Activated T-helper 1 cell treated with anti-CD3 and anti-CD28 coated beads, Interleukin-2, amount 50 U/mL, for 16 hours (primary cell): ENCODE results near the gene ADAM15.

Experiments
- DNase-seq, 2 donors: peaks; one replicate each; pipeline ENCODE4 v3.0.0-alpha.2; 2020; ENCODE audit warnings: low read depth in 1 of 2, low spot score in 1 of 2

ADAM15 gene

DNA sequence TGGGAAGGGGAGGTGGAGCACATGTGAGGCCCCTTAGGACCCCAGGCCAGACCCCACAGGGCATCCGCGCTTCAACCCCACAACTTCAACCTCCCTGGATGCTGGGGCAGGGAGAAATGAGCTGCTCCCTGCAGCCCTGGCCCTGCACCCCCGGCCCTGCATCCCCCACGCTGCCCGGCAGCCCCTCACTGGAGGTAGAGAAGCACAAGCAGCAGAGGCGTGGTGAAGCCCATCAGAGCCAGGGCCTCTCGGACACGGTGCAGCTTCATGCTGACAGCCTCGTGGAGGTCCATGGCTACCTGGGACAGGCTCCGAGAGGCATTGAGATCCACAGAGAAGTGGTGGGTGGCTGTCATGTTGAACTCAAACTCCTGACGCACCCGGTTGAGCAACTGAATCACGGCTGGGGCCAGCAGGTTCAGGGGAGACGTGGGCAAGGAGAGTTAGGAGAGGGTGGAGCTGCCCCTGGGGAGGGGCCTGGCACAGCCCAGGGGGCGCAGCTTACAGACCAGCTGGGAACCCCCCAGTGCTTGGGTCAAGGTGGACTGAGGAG is 20.8 kb upstream of the ADAM15 start:
- DNase-seq, result no peak

DNA sequence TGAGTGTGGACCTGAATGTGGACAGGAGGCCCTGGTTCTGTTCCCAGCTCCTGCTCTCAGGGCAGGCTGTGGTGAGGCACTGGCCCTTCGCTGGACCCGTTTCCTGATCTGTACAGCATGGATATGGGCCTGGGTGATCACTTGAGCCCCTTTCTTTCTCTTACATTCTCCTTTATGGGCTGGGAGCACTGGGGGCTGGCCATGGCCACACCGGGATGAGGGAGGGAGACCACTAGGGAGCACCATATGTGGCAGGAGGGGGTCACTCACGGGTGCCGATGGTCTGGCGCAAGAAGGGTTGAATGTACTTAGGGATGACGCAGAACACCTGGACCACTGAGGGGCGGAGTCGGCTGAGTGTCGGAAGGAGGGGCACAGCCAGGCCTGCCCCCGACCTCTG is 20.2 kb upstream of the ADAM15 start:
- no peak for DNase-seq

DNA sequence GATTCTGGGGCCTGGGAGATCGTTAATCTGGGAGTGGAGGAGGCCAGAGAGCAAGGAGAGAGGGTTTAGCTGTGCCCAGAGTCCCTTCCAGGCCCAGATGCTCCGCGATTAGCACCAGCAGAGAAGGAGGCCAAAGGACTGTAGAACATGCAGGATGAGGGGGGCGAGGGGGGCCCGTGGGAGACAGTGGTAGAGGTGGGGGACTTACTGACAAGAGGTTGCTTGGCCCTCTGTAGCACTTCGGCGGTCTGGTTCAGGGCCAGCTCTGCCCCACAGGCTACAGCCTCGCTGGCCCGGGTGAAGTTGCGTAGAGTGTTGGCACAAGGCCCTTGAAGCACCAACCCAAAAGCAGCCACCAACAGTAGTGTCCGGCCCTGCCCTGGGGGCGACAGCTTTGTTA is 18.2 kb upstream of the ADAM15 start:
- DNase-seq, result no peak

DNA sequence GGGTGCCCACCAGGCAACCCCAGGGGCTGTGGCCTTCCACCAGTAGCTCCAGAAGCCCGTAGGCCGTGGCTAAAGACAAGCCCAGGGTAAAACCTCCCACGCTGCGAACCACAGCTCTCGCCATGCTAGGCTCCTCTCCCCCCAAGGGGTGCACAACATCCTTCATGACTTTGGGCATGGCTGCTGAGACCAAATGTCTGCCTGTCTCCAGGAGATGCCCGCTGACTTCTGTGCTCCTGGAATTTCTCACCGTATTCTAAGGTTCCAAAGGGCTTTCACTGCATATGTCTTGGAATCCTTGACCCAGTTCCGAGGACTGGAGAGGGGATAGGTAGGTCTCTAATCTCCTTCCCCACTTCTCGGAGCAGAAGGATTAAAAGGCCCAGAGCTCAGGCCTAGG is 17.6 kb upstream of the ADAM15 start, which contains the start of the genes DCST1 and DCST2:
Gene DCST1 (plus strand): TSS at position 301 of the 400 bp plus-strand sequence. CDS start 213 bp downstream, outside the sequence.
Gene DCST2 (minus strand): TSS at position 258 of the 400 bp plus-strand sequence. CDS start 80 bp downstream, at position 178.
- DNase-seq, result no peak

DNA sequence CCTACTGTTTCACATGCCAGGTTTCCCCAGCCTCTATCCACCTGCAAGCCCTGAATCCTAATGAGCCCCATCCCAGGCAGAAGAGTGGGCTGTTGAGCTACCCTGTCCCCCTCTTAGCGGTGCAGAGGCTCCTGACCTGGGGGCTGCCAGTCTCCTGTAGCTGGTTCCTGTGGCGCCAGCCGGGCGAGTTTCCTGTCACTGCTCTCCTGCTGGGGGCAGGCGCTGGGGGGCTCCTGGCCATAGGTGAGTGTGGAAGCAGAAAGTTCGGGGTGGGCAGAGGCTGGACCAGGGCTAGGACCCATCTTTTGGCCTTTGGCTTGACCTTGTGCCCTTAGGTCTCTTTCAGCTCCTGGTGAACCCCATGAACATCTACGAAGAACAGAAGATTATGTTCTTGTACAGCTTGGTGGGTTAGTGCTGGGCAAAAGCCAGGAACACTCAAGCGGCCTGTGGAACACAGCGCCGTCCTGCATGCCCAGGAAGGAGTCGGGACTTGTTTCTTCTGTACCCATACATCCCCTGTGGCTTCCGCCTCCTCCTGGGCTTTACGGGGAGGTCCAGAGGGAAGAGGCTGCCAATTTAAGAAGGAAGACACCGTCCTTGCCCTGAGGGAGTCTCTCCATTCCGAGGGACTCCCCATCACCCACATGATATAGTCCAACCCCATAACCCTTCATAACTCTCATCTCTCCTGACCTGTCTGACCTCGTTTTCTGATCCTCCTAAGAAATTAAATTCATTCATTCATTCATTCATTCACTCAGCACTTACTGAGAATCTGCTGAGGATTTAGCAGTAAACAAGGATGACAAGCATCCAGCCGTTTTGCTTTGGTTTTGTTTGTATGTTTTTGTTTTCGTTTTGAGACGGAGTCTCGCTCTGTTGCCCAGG is 16.6 kb upstream of the ADAM15 start:
- DNase-seq, result no peak

DNA sequence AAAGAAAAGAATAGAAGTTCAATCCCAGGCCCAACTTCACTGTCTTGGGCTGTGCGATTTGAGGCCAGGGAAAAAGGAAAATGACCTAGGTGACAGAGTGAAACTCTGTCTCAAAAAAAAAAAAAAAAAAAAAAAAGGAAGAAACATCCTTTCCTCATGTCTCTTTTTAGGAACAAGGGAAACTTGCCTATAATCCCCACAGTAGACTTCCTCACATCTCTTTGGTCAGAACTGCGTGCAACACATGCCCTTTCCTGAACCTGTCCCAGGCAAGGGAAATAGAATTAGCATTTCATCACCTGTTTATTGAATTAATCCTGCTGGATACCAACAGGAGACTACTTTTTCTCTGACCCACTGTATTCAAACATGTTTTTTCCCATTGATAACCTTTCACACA is 15.2 kb upstream of the ADAM15 start:
- DNase-seq, result no peak

DNA sequence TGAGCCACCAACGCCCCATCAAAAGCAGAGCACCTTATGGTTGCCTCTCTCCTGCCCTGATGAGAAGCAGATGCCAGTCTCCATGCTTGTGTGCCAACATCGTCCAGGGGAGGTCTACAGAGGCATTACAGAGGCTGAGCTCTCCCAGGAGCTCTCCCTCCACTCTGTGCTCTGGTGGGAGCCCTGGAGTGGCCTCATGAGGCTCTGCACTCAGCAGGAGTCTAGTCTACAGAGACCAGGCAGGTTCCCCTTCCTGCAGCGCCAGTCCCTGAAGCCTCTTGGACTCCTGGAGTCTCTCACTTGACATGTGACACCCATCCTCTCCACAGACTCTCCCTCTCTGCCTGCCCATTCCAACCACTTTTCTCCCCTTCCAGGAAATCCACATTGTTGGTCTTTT is 14.1 kb upstream of the ADAM15 start:
- DNase-seq, result no peak

DNA sequence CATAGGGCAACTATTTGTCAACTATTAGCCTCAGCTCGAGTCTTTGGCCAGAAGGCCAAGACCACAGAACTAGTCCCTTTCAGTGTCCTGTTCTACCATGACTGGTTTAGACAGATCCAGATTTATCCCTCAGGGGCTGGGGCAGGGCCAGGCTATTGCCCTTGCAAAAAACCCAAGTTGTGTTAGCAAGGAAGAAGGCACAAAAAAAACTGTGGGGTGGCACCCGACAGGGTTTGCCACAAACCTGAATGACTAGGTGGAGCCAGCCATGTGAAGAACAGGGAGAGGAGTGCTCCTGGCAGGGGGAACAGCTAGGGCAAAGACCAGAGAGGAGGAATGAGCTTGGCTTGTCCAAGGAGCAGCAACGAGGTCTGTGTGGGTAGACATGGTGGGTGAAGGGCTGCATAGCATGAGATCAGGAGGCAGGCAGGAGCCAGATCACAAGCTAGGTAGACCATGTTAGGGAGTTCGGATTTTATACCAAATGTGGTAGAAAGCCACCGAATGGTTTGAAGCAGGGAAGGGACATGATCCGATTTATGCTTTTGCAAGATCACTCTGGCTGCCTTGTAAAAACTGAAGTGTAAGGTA is 13.2 kb upstream of the ADAM15 start:
- no peak for DNase-seq

DNA sequence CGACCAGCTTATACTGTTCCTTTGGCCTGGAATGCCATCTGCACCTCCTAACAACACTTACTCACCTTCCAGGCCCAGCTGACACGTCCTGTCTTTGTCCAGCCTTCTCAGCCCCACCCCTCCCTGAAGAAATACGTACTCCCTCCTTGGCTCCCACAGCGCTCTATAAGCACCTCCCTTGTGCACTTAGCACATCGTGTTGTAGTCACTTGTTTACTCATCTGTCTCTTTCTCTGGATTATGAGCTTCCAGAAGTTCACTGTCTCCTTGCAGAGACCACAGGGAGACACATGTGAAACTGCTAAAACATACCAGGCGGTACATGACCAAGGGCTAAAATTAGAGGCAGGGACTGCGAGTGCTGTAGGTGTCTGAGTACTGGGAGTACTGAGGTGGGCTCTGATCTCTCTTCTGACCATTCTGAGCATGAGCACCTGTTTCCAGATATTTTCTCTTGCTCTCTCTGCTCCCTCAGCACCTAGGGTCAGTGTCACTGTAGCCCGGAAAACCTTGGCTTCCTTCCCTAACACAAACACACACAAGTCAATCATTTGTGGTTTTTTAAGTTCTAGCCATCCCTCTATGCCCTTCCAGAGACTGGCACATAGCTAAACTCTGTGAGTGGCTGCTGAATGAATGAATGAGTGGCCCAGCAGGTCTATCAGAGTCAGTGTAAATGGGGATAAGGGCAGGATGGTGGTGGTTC is 12.4 kb upstream of the ADAM15 start:
- no peak for DNase-seq

DNA sequence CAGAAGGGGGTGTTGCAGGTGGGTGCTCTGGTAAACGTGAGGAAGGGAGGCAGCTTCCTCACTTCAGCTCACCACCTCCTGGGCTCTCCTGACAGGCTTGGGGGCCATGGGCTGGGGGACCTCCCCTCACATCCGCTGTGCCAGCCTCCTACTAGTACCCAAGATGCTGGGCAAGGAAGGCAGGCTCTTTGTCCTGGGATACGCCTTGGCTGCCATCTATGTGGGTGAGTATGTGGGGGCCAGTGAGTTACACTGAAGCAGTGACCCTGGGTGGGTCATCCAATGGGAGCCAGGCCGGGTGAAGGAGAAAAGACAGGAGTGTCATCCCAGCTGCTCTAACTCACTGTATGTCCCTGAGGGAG is 11.8 kb upstream of the ADAM15 start:
- DNase-seq, result no peak

DNA sequence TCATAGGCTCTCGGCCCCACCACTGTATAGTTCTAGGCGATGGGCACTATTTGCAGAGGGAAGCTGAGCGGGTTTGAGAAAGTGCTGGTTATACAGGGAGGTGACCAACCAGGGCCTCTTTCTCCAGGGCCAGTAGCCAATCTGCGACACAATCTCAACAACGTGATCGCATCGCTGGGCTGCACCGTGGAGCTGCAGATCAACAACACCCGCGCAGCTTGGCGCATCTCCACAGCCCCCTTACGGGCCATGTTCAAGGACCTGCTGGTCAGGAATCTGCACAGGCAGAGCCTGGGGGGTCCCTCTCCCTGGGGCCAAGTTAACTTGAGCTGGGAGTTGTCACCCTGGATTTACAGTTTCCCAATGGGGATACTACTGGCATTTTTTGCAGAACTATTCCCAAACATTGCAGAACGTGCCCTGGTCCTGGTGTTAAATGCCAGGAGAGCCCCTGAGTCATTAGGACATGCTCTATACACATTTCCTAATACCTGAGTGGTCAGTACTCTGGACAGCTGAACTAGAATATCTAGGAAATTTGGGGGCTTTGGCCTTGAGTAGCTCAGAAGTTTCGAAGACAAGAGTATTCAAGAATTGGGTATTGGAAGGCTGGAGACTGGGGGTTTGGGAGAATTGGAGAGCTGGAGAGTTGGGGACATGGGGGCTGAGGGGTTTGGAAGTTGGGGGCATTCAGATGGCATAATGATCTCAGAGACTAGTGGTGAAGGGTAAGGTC is 10.6 kb upstream of the ADAM15 start:
- DNase-seq, result no peak

DNA sequence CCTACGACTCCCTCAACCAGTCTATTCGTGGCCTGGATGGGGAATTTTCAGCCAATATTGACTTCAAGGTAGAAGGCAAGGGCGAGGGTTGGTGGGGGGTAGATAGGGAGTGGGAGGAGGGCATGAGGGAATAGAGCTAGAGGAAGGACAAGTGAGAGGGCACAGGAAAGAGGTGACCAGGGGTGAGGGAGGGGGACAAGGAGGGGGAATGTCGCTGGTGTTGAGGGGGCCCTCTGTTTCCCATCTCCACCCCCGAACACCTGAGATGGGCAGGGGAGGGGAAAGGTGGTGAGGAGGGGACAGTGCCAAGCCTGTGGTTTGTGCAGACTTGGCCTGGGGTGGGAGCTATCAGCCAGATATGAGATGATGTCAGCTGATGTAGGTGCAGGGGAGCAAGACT is 8.3 kb upstream of the ADAM15 start:
- no peak for DNase-seq

DNA sequence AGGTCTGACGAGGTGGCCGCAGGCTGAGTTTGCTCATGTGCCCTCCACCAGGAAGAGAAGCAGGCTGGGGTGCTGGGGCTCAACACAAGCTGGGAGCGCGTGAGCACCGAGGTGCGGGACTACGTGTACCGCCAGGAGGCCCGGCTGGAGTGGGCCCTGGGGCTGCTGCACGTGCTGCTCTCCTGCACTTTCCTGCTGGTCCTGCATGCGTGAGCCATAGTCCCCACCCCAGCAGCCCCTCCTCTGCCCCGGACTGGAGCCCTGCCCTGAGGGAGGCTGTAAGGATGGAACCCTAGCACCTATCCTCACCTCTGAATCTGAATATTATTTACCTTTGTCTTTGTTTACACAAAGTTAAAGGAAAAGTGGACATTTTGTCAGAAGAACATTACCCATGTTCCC is 7.8 kb upstream of the ADAM15 start:
- DNase-seq, result no peak

DNA sequence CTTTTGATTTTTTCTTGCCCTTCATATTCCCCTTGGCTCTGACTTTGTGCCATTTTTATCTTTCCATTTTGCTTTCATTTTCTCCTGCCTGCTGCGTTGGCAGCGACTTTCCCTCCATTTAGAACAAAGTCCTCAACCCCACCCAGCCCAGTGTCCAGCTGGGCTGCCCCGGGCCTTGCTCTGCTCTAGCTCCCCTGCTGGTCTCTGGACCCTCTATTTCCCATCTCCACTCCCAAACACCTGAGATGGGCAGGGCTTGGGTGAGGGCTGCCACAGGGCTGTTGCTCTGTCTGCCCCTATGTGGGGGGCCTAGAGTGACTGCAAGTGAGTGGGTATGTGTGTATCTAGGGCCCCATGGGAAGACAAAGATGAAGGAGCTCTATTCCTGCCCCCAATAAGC is 7.3 kb upstream of the ADAM15 start:
- DNase-seq, result no peak

DNA sequence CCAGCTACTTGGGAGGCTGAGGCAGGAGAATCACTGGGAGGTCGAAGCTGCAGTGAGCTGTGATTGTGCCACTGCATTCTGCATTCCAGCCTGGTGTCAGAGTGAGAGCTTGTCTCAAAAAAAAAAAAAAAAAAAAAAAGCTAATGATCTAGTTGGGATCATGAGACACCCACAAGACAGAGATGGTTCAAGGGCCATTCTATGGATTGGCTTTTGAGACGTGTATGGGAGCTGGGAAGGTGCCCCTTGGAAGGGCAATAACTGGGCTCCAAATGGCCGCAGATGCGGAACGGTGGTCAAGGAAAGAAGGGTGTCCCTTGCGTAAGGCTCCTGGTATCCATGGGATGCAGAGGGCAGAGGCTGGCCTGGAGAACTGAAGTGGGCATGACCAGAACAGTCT is 6.8 kb upstream of the ADAM15 start:
- no peak for DNase-seq

DNA sequence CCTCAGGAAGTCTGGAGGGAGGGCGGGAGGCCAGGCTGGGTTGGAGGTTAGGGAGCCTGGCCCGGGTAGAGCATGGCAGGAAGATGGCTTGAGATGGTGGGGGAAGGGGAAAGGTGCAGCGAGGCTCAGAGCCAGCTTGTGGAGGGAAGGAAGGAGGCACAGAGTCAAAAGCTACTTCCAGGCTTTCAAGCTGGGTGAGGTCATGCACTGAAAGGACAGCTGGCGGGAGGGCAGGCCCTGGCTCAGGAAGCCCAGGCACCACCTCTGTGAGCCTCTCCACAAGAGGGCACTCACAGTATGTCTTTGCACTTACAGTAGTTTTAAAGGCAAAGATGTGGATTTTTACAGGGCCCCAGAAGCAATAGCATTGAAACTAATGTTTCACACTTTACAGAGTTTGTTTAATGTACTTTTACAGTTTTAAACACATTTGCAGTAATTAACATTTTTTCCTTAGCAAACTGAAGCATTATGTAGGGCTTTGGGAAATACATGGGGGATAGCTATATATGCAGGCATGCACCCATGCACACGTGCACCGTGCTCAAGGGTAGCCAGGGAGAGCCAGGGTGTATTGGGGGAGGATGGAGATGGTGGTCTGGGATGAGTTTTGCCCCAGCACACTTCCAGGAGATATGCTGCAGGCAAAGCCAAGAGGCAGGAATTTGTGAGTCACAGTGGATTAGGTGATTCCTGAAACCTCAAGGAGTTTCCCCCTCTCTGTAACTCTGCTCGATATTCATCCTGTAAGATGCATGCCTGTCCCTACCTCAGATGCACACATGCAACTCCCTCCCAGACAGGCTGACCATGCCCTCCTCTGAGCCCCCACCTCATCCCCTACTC is 6.1 kb upstream of the ADAM15 start:
- peak in 1 of 2 donors; percentile 20 for DNase-seq

DNA sequence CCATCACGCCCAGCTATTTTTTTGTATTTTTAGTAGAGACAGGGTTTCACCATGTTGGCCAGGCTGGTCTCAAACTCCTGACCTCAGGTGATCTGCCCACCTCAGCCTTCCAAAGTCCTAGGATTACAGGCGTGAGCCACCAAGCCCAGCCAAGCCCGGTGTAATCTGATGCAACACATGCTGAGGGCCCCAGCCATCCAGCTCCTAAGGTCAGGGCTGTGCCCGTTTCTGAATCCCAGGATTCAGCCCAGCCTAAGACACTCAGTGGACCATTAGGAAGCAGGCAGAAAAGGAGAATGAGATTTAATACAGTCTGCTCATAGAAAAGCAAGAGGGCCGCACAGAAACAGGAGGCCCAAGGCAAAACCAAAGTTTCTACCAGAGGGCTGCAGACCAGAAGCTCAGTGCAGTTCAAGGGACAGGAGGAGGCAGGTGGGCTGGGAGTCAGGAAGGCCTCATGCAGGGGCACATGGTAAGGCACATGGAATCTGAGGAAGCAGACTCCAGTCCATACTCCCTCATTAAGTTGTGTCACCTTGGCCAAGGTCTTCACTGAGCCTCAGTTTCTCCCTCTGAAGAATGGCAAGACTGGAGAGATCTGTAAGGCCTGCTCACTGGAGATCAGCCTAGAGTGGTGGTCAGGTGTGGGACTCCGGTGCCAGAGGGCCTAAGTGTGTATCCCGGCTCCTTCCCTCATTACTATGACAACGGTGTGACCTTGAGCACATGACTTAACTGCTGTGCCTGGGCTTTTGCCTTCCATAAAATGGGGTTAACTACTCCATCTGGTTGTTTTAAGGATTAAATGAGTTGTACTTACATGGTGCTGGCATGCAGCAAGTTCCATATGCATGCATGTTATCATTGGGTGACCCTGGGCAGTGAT is 2.4 kb upstream of the ADAM15 start:
- no peak for DNase-seq

DNA sequence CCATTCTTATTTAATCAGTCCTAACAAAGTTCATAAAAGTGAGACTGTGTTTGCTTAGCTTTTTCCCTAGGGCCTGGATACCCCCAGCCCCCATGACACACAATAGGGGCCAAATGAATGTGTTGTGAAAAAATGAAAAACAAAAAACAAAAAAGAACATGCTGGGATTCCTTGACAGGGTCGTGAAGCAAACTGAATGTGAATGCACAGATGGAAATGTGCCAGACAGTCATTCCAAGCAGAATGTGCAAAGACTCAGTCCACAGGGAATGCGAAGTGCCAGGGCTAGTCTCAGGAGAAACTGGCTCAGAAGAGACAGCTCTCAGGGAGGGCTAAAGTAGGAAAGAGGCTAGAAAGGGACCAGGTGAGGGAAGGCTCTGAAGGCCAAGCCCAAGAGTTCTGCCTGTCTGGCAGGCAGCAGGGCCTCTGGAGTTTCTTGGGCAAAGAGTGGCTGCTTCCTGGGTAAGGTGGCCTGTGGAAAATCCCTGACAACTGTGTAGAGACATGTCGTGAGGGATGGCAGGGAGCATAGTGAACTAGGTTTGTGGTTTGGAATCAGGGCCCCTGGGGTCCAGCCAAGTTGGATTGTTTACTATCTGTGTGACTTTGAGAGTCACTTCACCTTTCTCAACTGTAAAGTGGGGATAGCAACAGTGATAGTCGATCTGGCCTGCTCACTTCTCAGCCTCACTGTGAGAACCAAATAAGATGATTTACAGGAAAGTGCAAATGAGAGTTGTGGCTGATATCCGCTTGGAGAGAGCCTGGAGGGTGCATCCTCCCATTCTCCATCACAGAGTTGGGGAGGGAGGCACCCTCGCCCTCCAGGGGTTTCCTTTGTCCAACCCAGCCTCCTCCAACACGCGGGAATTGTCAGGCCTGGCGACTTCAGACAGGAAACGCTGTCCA is 1.2 kb upstream of the ADAM15 start:
- DNase-seq, result no peak
